GM23338 (cell line): Measurements from ENCODE around the gene FGF19.

ENCODE experiments used
- CREB1 ChIP-seq: fragments of 250-450 bp; sonication (Bioruptor Pico); IDR thresholded peaks from 2 replicates; pipeline ENCODE4 v1.5.0; 2020; ENCODE audit warnings: low read depth, mild to moderate bottlenecking, moderate library complexity
- CTCF ChIP-seq, 2 experiments: fragments of 200-600 bp in 1 of 2; sonication (generic) in 1 of 2; conservative IDR thresholded peaks; 2 replicates each; pipeline versions ENCODE4 v1.5.1 to v1.6.1; 2016 to 2017; ENCODE audit warnings: antibody characterized with exemption in 2 of 2, low read depth in 2 of 2, mild to moderate bottlenecking in 2 of 2, moderate library complexity in 1 of 2
- EZH2 ChIP-seq: fragments of 200-600 bp; sonication (generic); IDR thresholded peaks from one replicate; pipeline ENCODE4 v1.8.0; 2017; ENCODE audit warnings: antibody characterized with exemption, mild to moderate bottlenecking, low read depth; ENCODE audit not compliant: unreplicated experiment

- TF ChIP-seq CREB1 (CRISPR knock-in tag) (no peak), CTCF (conservative IDR thresholded peaks at IDR 0.05; ENCODE audit: low read depth in 2 of 2) (no peak), EZH2 (no peak)
Measured at GRCh38 chr11:69702239-69702691, 1.6 kb downstream of the FGF19 start.
